HG02610 (cell line): ENCODE results near the gene HUNK.
"Not testable (repeated sequence)": the region's sequence is repeated elsewhere in the genome, so short reads cannot be mapped to it uniquely, and the experiment has no call there.

ENCODE experiments used
- ATAC-seq: cut with Tn5 transposase; IDR thresholded peaks from one replicate; pipeline ENCODE4 v1.9.1; 2021; ENCODE audit warnings: mild to moderate bottlenecking, moderate library complexity; ENCODE audit not compliant: unreplicated experiment

The HUNK gene

DNA sequence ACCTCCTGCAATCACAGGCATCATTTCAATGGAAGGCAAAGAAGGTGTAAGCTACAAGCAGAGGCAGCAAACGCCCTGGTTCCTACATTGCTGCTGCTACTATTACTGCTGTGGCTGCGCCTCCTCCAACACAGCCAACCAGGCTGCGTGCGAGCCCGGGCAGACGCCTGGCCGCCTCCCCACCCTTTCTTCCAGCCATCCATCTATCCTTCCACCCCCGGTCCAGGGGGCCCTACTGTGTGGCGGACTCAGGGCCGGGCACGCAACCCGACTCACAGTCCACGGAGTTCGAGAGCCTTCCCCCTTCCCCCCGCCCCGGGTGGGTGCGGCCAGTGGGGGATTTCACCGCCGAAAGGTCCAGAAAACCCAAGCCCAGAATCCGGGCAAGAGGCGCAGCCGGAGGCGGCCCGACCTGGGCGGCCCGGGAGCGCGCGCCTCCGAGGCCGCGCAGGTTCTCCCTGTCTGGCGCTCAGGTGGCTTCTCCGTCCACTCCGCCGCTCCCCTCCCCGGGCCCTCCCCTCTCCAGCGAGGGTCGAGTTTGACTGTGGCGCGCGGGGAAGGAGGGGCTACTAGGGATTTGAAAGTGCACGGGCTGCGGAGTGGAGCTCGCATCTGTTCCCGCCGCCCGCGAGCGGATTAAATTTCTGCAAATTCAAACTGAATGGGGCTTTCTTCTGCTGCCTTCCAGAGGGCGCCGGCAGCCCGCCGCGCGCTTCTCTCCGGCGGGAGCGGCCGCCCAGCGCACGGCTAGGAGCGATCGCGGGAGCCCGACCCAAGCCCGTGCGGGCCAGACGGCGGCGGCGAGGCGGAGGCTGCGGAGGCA, at the start of gene HUNK:
HUNK (plus strand) TSS at position 569 of the 823 bp plus-strand sequence. CDS start 655 bp downstream, outside the sequence.
- ATAC-seq, result no peak

DNA sequence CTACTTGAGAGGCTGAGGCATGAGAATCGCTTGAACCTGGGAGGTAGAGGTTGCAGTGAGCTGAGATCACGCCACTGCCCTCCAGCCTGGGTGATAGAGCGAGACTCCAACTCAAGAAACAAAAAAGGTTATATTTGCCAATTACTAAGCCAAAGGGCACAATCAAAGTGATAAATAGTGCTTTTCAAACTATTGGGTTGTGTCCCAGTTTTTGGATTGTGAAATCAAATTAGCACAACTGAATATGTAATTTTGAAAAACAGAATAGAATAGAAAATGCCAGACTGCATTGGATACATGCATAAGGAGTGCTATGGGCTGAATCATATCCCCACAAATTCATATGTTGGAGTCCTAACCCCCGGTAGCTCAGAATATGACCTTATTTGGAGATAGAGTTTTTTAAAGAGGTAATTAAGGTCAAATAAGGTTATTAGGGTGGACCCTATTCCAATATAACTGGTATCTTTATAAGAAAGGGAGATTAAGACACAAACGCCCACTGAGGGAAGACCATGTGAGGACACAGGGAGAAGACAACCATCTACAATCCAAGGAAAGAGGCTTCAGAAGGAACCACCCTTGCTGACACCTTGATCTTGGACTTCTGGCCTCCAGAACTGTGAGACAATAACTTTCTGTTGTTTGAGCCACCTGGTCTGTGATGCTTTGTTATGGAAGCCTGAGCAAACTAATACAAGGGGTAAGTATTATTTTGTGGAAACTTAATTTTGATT, 42.9 kb upstream of the HUNK start:
- no peak for ATAC-seq

DNA sequence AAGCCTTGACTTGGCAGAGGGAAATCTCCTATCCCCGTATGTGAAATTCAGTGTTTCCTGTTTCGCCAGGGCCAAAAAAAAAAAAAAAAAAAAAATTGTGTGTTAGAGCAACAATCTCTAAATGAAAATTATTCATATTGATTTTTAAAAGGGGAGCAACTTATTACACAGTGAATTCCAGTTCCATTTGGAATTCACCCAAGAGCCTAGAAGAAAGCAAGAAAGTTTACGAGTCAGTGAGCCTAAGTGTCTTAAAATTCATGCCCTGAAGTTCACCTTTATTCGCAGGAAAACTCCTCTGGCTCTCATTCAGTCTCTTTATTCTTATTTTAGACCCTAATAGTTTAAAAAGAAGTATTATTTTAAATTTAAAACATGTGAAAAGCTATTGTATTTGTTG, 42.1 kb upstream of the HUNK start:
- no peak for ATAC-seq

DNA sequence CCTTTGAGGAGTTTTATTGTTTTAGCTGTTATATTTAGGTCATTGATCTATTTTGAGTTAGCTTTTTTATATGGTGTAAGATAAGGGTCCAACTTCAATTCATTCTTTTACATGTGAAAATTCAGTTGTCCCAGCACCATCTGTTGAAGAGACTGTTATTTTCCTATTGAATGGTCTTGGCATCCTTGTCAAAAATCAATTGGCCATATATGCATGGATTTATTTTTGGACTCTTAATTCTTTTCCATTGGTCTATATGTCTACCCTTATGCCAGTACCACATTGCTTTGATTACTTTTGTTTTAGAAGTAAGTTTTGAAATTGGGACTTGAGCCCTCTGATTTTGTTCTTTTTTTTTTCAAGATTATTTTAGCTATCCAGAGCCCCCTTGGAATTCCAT, 35.8 kb upstream of the HUNK start:
- ATAC-seq, result no peak

DNA sequence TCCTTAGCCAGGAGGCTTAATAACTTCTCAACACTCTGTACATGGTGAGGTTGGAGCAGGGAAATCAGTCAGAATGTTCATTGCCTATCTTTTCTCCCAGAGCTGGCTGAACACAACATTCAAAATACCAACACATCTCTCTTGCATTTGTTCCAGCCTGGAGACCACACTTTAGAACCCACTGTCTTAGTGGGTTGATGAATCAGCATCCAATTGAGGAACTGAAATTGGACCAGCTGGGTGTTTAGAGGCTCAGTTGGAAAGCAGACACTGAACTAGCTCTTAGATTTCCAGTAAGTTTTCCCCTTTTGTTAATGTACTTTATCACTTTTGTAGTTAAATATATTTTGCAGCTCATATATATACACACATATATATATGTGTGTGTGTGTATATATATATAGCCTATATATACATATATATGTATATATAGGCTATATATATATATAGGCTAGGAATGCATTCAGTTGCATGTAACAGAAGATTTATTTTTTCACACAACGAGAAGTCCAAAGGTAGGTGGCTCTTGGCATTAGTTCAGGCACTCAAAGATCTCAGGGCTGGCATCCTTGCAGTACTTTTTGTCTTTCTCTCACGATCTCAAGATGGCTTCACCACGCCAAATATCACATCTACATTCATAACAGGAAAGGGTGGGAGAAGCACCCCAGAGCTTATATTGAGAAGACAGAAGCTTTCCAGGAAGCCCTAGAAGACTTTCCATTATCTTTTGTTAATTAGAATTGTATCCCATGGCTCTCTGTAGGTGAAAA, 35.0 kb upstream of the HUNK start:
- ATAC-seq, result no peak

DNA sequence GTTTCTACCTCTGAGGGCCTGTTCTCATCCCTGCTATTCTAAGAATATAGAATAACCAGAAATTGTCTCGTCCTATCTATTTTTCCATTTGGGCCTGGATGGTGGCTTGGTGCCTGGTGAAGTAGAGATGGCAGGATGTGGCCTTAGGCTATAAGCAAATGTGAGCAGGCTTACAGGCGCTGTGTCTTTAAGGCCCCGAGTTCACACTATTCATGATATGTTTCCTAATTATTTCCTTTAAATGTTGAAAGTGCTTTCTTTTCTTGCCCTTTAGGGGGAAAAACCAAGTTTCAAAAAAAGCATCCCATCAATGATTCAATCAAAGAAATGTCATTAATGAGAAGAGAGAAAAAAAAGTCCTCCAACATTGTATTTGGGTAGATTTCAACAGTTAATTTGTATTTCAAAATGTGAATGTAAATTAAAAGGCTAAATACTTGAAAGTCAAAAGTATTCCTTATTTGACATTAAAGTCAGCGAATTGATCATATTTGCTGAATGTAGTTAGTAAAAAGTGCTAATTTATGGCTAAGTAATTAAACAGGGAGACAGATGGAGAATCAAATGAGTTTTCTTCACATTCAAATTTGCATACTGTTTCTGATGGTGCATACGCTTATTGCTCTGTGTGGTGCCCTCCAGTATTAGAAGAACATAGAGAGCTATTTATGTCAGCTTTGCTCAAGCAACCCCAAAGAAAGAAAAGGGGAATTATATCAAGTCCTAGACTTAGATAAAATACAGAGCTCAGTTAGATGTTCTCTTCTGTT, 34.0 kb upstream of the HUNK start:
- no peak for ATAC-seq

DNA sequence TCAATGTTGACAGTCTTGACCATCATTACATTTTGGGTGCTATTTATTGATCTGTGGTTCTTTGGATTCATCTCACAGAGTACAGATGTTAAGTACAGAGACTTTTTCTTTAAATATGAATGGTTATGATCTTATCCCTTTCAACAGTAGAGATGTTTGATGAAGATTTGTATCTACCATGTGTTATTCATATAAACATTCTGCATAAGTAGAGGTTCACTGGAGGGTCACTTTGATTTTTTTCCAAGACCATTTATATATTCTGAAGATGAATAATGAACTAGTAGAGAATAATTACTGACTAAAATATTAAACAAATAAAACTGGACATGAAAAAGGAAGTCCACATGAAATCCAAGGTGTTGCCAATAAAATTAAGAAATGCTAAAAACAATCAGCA, 28.6 kb upstream of the HUNK start:
- no peak for ATAC-seq

DNA sequence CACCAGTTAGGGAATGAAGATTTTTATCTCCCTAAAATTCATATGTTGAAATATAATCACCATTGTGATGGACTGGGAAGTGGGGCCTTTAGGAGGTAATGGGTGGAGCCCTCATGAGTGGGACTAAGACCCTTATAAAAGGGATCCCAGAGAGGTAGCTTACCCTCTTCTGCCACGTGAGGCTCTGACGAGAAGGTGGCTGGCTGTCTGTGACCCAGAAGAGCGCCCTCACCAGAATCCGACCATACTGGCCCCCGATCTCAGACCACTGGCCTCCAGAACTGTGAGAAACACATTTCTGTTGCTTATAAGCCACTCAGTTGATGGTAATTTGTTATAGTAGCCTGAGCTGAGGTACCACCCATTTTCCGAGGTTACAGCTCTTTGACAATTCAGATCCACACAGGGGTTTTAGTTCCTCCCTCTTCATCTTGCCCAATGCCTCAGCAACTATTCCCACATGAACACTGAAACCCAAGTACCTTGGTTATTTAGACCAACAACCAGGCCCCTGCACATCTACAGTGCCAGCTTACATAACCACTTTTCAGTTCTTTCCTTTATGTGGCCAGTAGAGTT, 27.6 kb upstream of the HUNK start:
- ATAC-seq, result no peak

DNA sequence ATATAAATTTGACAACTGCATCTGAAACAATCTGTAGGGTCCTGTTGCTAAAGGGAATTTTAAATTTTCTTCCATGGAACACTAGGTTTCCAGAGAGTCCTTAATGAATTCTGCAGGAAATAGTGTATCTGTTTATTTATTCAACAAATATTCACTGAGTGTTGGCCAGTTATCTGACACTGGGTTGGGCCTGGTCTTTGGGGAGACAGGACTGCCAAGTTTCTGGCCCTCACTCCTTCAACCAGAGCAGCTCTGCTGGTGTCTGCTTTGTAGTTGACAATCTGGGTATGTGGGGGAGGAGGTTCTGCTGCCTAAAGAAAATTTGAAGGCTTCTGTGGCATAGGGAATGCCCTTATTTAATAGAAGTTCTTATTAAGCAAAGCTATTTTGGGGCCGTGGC, 26.1 kb upstream of the HUNK start:
- no peak for ATAC-seq

DNA sequence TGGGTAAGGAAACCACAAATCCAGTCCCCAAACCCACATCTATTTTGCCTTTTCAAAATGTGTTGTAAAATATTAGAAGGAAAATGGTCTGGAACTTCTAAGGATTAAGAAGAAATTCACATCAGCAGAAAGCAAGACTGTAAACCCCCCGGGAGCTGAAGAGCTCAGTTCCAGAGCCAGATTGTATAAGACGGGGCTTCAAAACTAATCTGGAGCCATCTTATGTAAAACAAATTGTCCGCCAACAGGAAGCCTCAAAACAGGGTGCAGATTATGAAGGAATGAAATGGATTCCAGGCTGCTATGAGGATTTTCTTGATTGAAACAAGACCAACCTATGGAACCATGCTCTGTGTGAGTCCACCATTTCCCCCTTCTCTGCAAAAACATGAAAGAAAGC, 25.1 kb upstream of the HUNK start:
- no peak for ATAC-seq

DNA sequence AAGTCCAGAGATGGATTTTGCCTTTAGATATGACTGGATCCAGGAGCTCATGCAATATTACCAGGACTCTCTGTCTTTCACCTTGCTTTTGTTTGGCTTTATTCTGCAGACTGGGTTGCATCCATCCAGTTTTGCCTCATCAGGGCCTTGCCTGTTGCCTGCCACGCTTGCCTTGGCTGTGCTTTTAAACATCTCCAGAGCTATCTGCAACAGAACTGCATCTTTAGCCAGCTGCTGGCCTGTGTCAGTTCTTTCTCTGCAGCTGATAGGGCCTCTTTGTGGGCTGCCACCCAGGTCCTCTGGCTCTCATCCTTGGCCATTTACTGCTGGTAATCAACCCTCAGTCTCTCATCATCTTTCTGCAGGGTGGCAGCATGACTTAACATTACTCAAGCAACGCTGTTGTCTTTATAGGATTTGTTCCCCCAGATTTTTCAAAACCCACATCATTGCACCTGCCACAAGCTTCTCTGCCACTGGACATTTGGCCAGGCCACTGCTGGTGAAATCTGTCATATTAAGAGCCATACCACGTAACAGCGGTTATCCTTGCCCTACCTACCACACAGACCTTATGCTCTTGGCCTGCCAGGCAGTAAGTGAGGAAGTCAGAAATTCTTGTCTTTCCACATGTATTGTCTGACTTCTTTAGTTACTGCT, 24.4 kb upstream of the HUNK start:
- ATAC-seq, result no peak

DNA sequence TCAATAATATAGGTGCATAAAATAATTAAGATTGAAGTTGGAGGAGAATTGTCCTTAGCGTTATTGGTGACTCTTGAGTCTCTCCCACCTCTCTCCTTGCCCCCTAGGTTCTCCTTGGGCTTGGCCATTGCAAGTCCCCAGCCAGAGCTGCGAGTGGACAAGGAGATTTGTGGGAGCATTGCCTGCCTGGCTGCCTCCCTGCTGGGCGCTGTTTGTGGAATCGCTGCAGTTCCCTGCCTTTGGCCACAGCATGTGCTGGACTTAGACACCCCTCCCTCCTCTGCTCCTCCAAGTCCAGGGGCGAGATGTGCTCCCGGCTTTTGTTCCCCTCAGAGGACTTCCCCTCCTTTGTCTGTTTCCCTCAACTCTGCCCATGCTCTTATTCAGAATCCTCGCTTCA, 21.9 kb upstream of the HUNK start:
- ATAC-seq, result no peak

DNA sequence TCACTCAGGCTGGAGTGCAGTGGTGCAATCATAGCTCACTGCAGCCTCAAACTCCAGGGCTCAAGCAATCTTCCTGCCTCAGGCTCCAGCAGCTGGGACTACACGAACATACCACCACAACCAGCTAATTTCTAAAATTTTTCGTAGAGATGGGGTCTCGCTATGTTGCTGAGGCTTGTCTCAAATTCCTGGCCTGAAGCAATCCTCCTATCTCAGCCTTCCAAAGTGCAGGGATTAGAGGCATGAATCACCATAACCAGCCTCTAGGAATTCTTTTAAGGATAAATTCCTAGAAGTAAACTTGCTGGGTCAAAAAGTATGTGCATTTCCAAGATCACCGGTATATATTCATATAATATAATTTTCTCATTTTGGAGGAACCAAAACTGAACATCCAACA, 17.6 kb upstream of the HUNK start:
- no peak for ATAC-seq

DNA sequence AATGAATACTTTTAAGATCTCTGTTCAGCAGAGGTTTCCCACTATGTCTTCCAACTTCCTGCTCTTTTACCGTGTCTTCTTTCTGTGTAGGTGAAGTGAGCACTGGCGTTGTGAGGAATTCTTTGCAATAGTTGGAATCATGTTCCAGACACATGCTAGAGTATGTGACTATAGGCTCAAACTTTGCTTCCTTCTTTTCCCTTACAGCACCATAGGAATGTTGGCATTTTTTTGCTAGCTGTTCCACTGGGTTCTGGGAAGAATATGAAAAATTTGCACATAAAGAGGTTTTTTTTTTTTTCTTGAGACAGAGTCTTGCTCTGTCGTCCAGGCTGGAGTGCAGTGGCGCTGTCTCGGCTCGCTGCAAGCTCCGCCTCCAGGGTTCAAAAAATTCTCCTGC, 15.7 kb upstream of the HUNK start:
- no peak for ATAC-seq

DNA sequence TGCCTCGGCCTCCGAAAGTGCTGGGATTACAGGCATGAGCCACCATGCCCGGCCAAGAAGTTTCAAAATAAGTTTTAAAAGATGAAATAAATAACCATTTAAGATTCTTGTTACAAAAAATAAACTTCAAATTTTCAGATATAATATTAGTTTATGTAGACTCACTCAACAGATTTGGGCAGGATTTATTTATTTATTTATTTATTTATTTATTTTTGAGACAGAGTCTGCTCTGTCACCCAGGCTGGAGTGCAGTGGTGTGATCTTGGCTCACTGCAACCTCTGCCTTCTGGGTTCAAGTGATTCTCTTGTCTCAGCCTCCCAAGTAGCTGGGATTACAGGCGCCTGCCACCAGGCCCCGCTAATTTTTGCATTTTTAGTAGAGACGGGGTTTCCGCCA, 15.2 kb upstream of the HUNK start:
- not testable (repeated sequence) for ATAC-seq

DNA sequence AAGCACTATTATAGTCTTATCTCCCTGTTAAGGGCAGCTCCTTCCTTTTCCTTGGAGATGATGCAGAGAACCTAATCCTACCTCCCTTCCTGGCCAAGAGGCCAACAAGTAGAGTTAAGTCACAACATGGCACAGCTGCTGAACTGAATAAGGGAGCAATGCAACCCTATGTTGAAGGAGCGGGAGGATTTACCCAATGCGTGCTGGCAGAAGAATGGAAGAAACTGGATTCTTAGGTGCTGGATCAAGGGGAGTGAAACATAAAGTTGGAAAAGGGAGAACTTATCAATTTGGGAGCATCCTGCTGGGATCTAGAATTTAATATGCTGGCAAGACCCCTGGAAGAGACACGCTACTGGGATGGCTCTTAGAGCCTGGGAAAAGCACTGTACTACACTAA, 12.0 kb upstream of the HUNK start:
- ATAC-seq, result no peak

DNA sequence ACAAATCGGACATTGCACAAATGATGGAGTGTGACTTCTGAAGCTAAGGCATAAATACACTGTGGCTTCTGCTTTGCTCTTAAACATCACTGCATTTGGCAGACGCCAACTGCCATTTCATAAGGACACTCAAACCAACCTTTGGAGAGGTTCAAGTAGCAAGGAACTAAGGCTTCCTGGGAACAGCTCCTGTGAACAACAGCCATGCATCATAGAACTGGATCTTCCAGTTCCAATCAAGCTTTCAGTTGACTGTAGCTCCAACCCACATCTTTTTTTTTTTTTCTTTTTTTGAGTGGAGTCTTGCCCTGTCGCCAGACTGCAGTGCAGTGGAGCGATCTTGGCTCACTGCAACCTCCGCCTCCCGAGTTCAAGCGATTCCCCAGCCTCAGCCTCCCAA, 10.7 kb upstream of the HUNK start:
- no peak for ATAC-seq

DNA sequence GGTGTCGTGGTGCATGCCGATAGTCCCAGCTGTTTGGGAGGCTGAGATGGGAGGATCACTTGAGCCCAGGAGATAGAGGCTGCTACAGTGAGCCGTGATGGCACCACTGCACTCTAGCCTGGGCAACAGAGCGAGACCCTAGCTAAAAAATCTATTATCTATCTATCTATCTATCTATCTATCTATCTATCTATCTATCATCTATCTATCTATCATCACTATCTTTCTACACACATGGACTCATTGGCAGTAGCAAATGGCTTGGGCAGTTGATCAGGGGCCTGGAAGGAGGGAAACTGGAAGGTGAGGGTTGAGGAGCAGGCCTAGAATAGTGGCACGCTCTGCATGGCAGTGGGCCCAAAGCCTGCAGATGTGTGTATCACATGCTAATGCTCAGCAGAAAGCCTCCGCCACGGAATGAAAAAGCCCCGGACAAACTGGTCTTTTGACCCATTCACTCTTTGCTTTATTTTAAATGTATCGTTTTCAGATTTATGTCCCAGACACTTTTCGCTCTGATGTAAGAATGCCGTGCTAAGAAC, 7.3 kb upstream of the HUNK start:
- ATAC-seq, result no peak

DNA sequence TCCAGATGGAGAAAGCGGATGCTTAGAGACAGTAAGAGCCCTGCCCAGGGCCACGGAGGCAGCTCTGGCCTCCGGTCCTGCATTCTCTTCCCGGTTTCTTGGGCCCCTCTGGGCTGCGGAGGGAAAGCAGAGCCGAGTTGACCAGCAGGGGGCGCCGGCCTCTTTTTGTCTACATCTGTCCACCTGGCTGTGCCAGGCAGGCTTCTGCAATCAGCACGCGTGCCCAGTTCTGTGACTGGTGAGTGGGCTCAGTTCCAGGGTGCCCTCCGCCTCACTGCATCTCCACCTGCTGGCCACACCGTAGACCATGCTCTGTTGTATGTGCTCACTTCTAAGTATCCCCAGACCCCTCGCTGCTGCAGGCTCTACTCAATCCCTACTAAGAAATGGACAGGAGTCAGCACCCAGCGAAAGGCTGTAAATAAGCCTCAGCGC, 6.7 kb upstream of the HUNK start:
- no peak for ATAC-seq

DNA sequence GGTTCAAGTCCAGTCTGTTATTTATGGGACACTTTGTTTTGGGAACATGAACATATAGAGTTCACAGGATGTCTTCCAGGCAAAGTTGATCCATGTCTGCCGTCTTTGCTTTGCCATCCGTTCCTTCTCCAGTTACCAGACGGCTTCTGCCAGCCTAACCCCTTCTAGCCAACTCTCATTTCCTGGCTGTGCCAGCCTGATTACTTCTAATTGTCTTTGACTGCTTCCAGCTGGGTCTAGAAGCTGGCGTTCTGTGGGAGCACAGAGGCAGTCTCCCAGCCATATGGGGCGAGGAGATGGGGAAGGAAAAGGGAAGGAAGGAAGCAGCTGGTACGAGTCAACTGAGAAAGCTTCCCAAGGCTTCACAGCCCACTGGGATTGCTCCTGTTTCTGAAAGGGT, 3.1 kb upstream of the HUNK start:
- ATAC-seq, result no peak
